GM12891 (cell line): ENCODE data around the gene TCEAL9.

Experiments used
- POLR2A ChIP-seq: IDR thresholded peaks from 2 replicates; pipeline ENCODE4 v1.6.1; 2011; ENCODE audit warnings: low read depth, low read length, control low read depth
- POLR2AphosphoS5 ChIP-seq: IDR thresholded peaks from 2 replicates; pipeline ENCODE4 v1.6.1; 2011; ENCODE audit warnings: low read depth, low read length, control low read depth
- SPI1 ChIP-seq: IDR thresholded peaks from 2 replicates; pipeline ENCODE4 v1.6.1; 2011; ENCODE audit warnings: low read depth, low read length, control low read depth

- TF ChIP-seq POLR2AphosphoS5 (no peak), POLR2A (no peak), SPI1 (no peak)
Measured at GRCh38 chrX:103361798-103362197, 5.5 kb downstream of the TCEAL9 start.
